NCI-H2171 treated with DMSO at 0.1 percent for 48 hours (cell line): ENCODE results near the gene SUSD2.
"Not testable (repeated sequence)": the region's sequence is repeated elsewhere in the genome, so short reads cannot be mapped to it uniquely, and the experiment has no call there.

ENCODE experiments used
- DNase-seq: peaks from one replicate; lab custom pipeline; 2025; lab: John Stamatoyannopoulos, UW

SUSD2 gene

DNA sequence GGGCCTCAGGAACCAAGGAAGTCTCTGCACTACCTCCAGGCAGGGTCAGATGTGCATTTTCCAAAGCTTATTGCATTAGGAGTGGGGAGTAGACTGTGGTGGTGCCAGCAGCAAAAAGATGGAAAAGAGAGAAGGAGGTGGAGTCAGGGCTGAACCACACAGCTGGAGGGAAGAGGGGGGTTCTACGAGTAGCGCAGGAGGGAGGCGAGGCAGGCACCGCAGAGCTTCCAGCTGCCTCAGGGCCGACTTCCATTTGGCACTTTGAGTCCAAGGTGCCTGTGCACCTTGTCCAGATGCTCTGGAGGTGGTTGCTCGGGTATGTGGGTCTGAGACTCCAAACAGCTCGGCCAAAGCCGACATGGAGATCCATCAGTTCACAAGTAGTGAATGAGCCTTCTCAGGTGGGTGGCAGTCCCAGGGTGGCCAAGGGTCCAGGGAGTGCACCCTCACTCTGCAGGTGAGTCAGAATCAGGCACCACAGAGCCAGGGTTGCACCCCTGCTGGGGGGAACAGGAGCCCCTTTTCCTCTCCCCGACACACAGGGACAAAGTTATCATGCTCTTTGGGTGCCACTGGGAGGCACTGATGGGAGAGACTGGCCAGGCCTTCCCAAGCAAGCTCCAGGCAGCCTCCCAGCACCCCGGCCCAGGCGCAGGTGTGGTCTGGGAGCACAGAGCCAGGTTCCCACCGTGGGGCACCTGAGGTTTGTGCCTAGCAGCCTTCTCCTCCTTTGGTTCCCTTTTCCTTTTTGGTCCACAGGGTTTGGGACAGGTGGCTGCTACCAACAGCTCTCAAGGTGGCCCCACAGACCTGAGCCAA lies 33.4 kb downstream of the SUSD2 start:
- DNase-seq, result no peak

- no peak for DNase-seq
These were observed 35.4 kb downstream of the SUSD2 start for GRCh38 chr22:24216541-24217209.

GRCh38 chr22:24217384-24217783 lies 36.1 kb downstream of the SUSD2 start:
- DNase-seq, result no peak

GRCh38 chr22:24219750-24220149 lies 38.5 kb downstream of the SUSD2 start:
- DNase-seq, result no peak

DNA sequence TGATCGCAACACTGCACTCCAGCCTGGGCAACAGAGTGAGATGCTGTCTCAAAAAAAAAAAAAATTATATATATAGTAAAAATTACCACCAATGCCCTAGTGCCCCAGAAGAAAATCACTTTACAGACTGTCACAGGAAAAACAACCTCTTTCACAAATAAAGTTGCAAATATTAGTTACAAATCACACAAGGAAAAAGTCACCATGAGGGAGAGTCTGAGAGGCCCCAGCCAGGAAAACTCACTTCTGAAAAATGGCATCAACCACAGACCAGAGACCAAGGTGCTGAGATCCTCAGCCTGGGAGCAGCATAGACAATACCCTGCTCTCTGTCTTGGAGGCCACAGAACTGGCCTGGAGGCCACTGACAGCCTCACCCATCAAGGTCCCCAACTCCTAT lies 43.2 kb downstream of the SUSD2 start:
- DNase-seq, result no peak

GRCh38 chr22:24225044-24225601 lies 43.8 kb downstream of the SUSD2 start:
- DNase-seq, result no peak

DNA sequence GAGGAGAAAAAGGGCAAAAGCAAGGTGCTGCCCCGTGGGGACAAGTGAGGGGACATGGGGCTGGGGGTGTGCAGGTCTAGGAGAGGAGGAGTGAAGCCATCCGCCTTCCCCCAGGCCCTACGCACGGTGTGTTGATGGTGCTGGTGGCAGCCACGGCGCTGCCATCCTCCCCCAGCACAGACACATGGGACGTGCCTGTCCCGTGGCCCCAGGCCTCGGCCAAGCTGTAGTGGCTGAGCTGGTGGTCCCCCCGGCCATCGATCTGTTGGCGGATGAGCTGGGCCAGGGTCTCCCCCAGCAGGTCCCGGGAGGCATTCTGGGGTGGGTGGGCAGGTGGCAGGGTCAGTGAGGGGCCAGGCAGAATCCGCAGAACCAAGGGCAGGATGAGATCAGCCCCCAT lies 44.7 kb downstream of the SUSD2 start:
- no peak for DNase-seq

DNA sequence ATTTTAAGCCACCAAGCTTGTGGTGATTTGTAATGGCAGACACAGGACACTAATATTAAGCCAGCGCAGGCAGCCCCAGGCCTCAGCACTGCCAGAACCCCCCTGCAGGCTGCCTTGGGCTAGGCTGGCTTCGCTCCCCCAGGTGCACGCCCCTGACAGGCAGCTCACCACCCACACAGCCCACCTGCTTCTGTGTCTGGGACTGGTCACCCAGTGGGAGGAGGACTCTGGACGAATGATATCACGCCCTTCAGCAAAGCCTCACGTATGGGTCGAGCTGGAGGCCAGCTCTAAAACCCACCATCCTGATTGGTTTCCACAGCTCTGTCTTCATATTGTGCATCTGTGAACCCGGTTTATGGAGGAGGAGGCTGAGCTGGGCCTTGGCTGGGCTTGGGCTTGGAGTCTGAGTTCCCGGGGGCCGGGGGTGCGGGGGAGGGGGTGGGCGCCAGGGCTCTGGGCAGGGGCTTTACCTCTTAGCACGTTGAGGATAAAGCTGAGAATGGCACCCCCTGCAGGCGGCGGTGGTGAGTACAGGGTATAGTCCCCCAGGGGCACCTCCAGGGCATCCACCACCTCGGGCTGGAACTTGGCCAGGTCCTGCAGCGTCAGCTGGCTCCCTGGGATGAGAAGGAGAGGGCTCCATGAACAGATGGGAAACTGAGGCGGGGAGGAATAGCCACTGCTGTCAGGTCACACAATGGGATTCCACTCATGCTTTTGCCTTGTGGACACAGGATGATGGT lies 49.8 kb downstream of the SUSD2 start:
- DNase-seq, result no peak

DNA sequence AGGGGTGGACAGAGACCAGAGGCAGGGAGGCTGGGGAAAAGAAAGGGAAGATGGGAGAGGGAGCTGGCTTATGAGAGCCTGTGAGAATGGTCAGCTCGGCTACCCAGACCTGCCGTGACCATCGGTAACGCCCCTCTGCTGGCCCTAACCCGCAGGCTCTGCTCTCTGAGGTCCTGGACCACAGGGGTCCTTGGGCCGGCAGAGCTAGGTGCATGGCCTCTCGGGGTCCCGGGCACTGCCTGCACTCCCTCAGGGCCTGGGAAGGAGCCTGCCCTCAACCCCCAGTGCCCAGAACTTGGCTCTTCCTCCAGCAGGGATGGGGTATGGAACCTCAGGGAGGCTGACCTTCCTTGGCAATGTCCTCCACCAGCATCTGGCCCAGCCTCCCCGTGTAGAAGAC lies 50.4 kb downstream of the SUSD2 start:
- no peak for DNase-seq

- no peak for DNase-seq
These were observed 50.8 kb downstream of the SUSD2 start for GRCh38 chr22:24232124-24232523.

DNA sequence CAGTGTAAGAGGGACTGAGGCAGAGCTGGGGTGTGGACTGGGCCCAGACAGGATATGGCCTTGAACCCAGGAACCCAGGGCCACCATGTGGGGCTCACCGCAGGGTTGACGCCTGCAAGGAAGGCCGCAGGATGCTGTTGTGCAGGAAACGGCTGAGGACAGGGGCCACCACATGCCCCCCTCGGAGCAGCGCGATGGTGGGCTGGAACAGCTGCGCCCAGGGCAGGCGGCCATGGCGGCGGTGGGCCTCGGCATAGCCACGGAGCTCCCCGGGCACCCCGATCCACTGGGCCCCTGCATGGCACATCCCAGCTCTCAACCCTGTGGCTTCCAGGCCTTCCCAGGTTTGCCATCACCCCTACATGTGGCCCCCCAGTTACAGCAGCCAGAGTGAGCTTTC lies 51.4 kb downstream of the SUSD2 start:
- no peak for DNase-seq

GRCh38 chr22:24233235-24233634 lies 51.9 kb downstream of the SUSD2 start:
- no peak for DNase-seq

GRCh38 chr22:24233816-24234215 lies 52.5 kb downstream of the SUSD2 start:
- no peak for DNase-seq

- DNase-seq, result no peak
These were observed 54.0 kb downstream of the SUSD2 start for GRCh38 chr22:24235315-24235714.

GRCh38 chr22:24236656-24237055 lies 55.4 kb downstream of the SUSD2 start:
- DNase-seq, result no peak

GRCh38 chr22:24238101-24238694 lies 56.9 kb downstream of the SUSD2 start:
- not testable (repeated sequence) for DNase-seq
